Lower leg skin (tissue), 4 donors: ENCODE results near the gene ENOX2. TPM values are rescaled to one million over a fixed set of nuclear protein-coding genes. Genes with fewer than 3 reads are reported as not detected.

ENCODE experiments used
- DNase-seq, 2 donors: peaks; one replicate each; pipeline ENCODE4 v3.0.0-alpha.2; 2019; ENCODE audit warnings: low spot score in 2 of 2
- H3K4me3 ChIP-seq: fragments of 200-600 bp; sonication (generic); 2 replicates; pipeline ENCODE4 v1.5.1; 2017; ENCODE audit warnings: mild to moderate bottlenecking, low read depth; ENCODE audit not compliant: poor library complexity, severe bottlenecking
- CTCF ChIP-seq, 3 donors: fragments of 450-650 bp; IDR thresholded peaks; one replicate each; pipeline ENCODE4 v1.5.1; 2016; ENCODE audit warnings: antibody characterized with exemption in 3 of 3, mild to moderate bottlenecking in 3 of 3, moderate library complexity in 2 of 3
- POLR2A ChIP-seq, 2 donors: fragments of 450-650 bp; IDR thresholded peaks; one replicate each; pipeline ENCODE4 v1.6.1; 2016 to 2017; ENCODE audit warnings: antibody characterized with exemption in 2 of 2, mild to moderate bottlenecking in 1 of 2, moderate library complexity in 1 of 2
- WGBS, 2 donors: methylation state at CpG; one replicate each; pipeline ENCODE4 v1.1.5; 2018; 5-methylcytosine and 5-hydroxymethylcytosine counted together
- intact Hi-C: fragments of 100-400 bp; cut with DNase I; formaldehyde crosslinking; loops from one replicate; pipeline ENCODE4 v1.15.0; 2023; ENCODE audit warnings: low total_unique reads
- total RNA-seq, 4 donors: library from RNA; depleted of rRNA; stranded (reverse); fragments of >200 nt; gene quantifications; one replicate each; pipeline ENCODE4 v1.1.0, GENCODE V29; 2016

Gene ENOX2
- total RNA-seq, 4 donors from 2014 or later = 6.5 to 9.5 (median 8.3) TPM

- intact Hi-C loops = no loop called here
- WGBS, 2 donors = 88 to 94% methylated on average over 2 of the region's 2 CpGs
Observed at GRCh38 chrX:130789793-130790192, 113.2 kb downstream of the ENOX2 start.

GRCh38 chrX:130788786-130789581 is 114.0 kb downstream of the ENOX2 start:
- intact Hi-C loops = no loop called here
- TF ChIP-seq POLR2A (IDR thresholded peaks at IDR 0.05) = no peak
- no peak for DNase-seq
- no peak overlapping the region for H3K4me3 ChIP-seq
- 67 to 91% methylated on average over 4 of the region's 4 CpGs for WGBS, 2 donors

More at GRCh38 chrX:130789793-130790192, 113.2 kb downstream of the ENOX2 start:
- H3K4me3 ChIP-seq = no peak overlapping the region
- TF ChIP-seq CTCF (IDR thresholded peaks at IDR 0.05) (no peak), POLR2A (IDR thresholded peaks at IDR 0.05) (no peak)
- DNase-seq = no peak

GRCh38 chrX:130786030-130786429 is 117.0 kb downstream of the ENOX2 start:
- H3K4me3 ChIP-seq = no peak overlapping the region
- intact Hi-C loops = no loop called here
- TF ChIP-seq POLR2A (IDR thresholded peaks at IDR 0.05) (no peak), CTCF (IDR thresholded peaks at IDR 0.05) (no peak)
- no peak for DNase-seq
- 73 to 94% methylated on average over 2 of the region's 2 CpGs for WGBS, 2 donors

GRCh38 chrX:130778773-130779172 is 124.2 kb downstream of the ENOX2 start:
- no peak for DNase-seq
- intact Hi-C loops = no loop called here
- H3K4me3 ChIP-seq = no peak overlapping the region
- TF ChIP-seq CTCF (IDR thresholded peaks at IDR 0.05) (no peak), POLR2A (IDR thresholded peaks at IDR 0.05) (no peak)
- 79 to 84% methylated on average over 3 of the region's 3 CpGs for WGBS, 2 donors

- intact Hi-C loops = no loop called here
- DNase-seq = no peak
- H3K4me3 ChIP-seq = no peak overlapping the region
- TF ChIP-seq POLR2A (IDR thresholded peaks at IDR 0.05) = no peak
- TF ChIP-seq CTCF (IDR thresholded peaks at IDR 0.05) = no peak
- WGBS, 2 donors = 83 to 95% methylated on average over 1 of the region's 1 CpG
Observed at GRCh38 chrX:130775849-130776248, 127.2 kb downstream of the ENOX2 start.

- intact Hi-C loops = no loop called here
- WGBS, 2 donors = 66 to 91% methylated on average over 4 of the region's 4 CpGs
- H3K4me3 ChIP-seq = no peak overlapping the region
- no peak for TF ChIP-seq POLR2A (IDR thresholded peaks at IDR 0.05)
- no peak for TF ChIP-seq CTCF (IDR thresholded peaks at IDR 0.05)
- no peak for DNase-seq
Observed at GRCh38 chrX:130772776-130773143, 130.2 kb downstream of the ENOX2 start.
